ENCODE measurements around the gene PRPS1L1. TPM values are rescaled to one million over a fixed set of nuclear protein-coding genes. Genes with fewer than 3 reads are reported as not detected.

PRPS1L1 gene
- total and polyA plus RNA-seq, 2 of the 8 experiments (the other 6 are each of a cell fraction or from before 2014, with no cell fraction given): not detected

- no peak for TF ChIP-seq RBBP5 (IDR thresholded peaks at IDR 0.05; ENCODE audit: borderline replicate concordance, low read depth, low read length)
Observed at GRCh38 chr7:18018296-18019215, 9.1 kb downstream of the PRPS1L1 start (continued).
